HEK293 (cell line): ENCODE data around the gene ZMYND15.

ENCODE experiments used
- CTCF ChIA-PET: fragments of 350-600 bp; formaldehyde crosslinking; extraction: SDS; loops from one replicate; lab custom pipeline; 2021; ENCODE audit warnings: antibody characterized with exemption; lab: Yijun Ruan, JAX
- POLR2A ChIA-PET: fragments of 300-600 bp; formaldehyde crosslinking; extraction: SDS; loops from one replicate; lab custom pipeline; 2020; ENCODE audit warnings: antibody characterized with exemption, inconsistent platforms; lab: Yijun Ruan, JAX
- H3K27ac ChIP-seq: fragments of 200-500 bp; sonication (Bioruptor generic); 2 replicates; pipeline ENCODE4 v1.5.1; 2014; ENCODE audit warnings: low read depth, low read length, control low read depth, inconsistent platforms; ENCODE audit errors: extremely low read depth
- H3K36me3 ChIP-seq, 2 experiments: fragments of 200-500 bp in 1 of 2; sonication (Bioruptor generic) in 1 of 2; 1 replicate in 1 of 2; 2 replicates in 1 of 2; pipeline ENCODE4 v1.5.1; 2014 to 2017; ENCODE audit warnings: inconsistent platforms in 2 of 2, low read length in 2 of 2; ENCODE audit not compliant: control insufficient read depth in 2 of 2, insufficient read depth in 1 of 2
- H3K4me1 ChIP-seq: fragments of 200-500 bp; sonication (Bioruptor generic); 2 replicates; pipeline ENCODE4 v1.5.1; 2014; ENCODE audit warnings: mild to moderate bottlenecking, low read length, inconsistent platforms; ENCODE audit not compliant: control insufficient read depth, insufficient read depth
- H3K4me3 ChIP-seq: 2 replicates; pipeline ENCODE4 v1.5.1; 2011; ENCODE audit warnings: low read depth, mild to moderate bottlenecking, control low read depth, low read length, moderate library complexity
- H3K9me3 ChIP-seq: fragments of 200-500 bp; sonication (Bioruptor generic); 2 replicates; pipeline ENCODE4 v1.5.1; 2014; ENCODE audit warnings: low read depth, low read length, inconsistent platforms; ENCODE audit not compliant: control insufficient read depth, insufficient read depth
- KLF16 ChIP-seq: fragments of 450-650 bp; formaldehyde crosslinking; IDR thresholded peaks from 2 replicates; pipeline ENCODE4 v1.5.1; 2017; ENCODE audit warnings: missing biosample characterization, missing genetic modification characterization
- OSR2 ChIP-seq: fragments of 450-650 bp; formaldehyde crosslinking; IDR thresholded peaks from 2 replicates; pipeline ENCODE4 v1.5.1; 2016; ENCODE audit warnings: missing biosample characterization, missing genetic modification characterization
- RBAK ChIP-seq: fragments of 450-650 bp; formaldehyde crosslinking; IDR thresholded peaks from 2 replicates; pipeline ENCODE4 v1.5.1; 2016; ENCODE audit warnings: missing biosample characterization, missing genetic modification characterization
- SCRT1 ChIP-seq: fragments of 450-650 bp; formaldehyde crosslinking; IDR thresholded peaks from 2 replicates; pipeline ENCODE4 v1.5.1; 2016; ENCODE audit warnings: missing biosample characterization, missing genetic modification characterization, borderline replicate concordance
- ZBTB17 ChIP-seq: fragments of 450-650 bp; formaldehyde crosslinking; IDR thresholded peaks from 2 replicates; pipeline ENCODE4 v1.5.1; 2016; ENCODE audit warnings: missing biosample characterization, missing genetic modification characterization
- ZBTB20 ChIP-seq: fragments of 450-650 bp; formaldehyde crosslinking; IDR thresholded peaks from 2 replicates; pipeline ENCODE4 v1.5.1; 2016; ENCODE audit warnings: missing biosample characterization, missing genetic modification characterization
- ZBTB48 ChIP-seq: fragments of 450-650 bp; formaldehyde crosslinking; IDR thresholded peaks from 2 replicates; pipeline ENCODE4 v1.5.1; 2016; ENCODE audit warnings: missing biosample characterization, missing genetic modification characterization
- ZNF324 ChIP-seq: fragments of 450-650 bp; formaldehyde crosslinking; IDR thresholded peaks from 2 replicates; pipeline ENCODE4 v1.5.1; 2016; ENCODE audit warnings: missing biosample characterization, missing genetic modification characterization
- ZNF335 ChIP-seq: fragments of 450-650 bp; formaldehyde crosslinking; conservative IDR thresholded peaks from 2 replicates; pipeline ENCODE4 v1.5.1; 2016; ENCODE audit warnings: missing biosample characterization, missing genetic modification characterization
- ZNF366 ChIP-seq: fragments of 450-650 bp; formaldehyde crosslinking; conservative IDR thresholded peaks from 2 replicates; pipeline ENCODE4 v1.5.1; 2016; ENCODE audit warnings: missing biosample characterization, missing genetic modification characterization
- ZNF394 ChIP-seq: fragments of 450-650 bp; formaldehyde crosslinking; IDR thresholded peaks from 2 replicates; pipeline ENCODE4 v1.5.1; 2016; ENCODE audit warnings: missing biosample characterization, missing genetic modification characterization, mild to moderate bottlenecking, moderate library complexity, borderline replicate concordance
- ZNF501 ChIP-seq: fragments of 450-650 bp; formaldehyde crosslinking; IDR thresholded peaks from 2 replicates; pipeline ENCODE4 v1.5.1; 2016; ENCODE audit warnings: missing biosample characterization, missing genetic modification characterization
- ZNF544 ChIP-seq: fragments of 450-650 bp; formaldehyde crosslinking; IDR thresholded peaks from 2 replicates; pipeline ENCODE4 v1.5.0; 2017; ENCODE audit warnings: missing biosample characterization, missing genetic modification characterization
- ZNF600 ChIP-seq: fragments of 450-650 bp; formaldehyde crosslinking; IDR thresholded peaks from 2 replicates; pipeline ENCODE4 v1.5.1; 2016; ENCODE audit warnings: missing biosample characterization, missing genetic modification characterization
- ZNF843 ChIP-seq: fragments of 450-650 bp; formaldehyde crosslinking; IDR thresholded peaks from 2 replicates; pipeline ENCODE4 v1.5.1; 2016; ENCODE audit warnings: missing biosample characterization, missing genetic modification characterization
- ZSCAN30 ChIP-seq: fragments of 450-650 bp; IDR thresholded peaks from 2 replicates; pipeline ENCODE4 v1.5.1; 2018; ENCODE audit warnings: missing biosample characterization, mild to moderate bottlenecking, missing genetic modification characterization, moderate library complexity
- TF ChIP-seq, protein P1 (sequence below): fragments of 450-650 bp; formaldehyde crosslinking; IDR thresholded peaks from 2 replicates; pipeline ENCODE4 v1.5.1; 2016; ENCODE audit warnings: missing biosample characterization, missing genetic modification characterization
- TF ChIP-seq, protein P2 (sequence below): fragments of 450-650 bp; formaldehyde crosslinking; IDR thresholded peaks from 2 replicates; pipeline ENCODE4 v1.5.1; 2017; ENCODE audit warnings: missing biosample characterization, missing genetic modification characterization
- TF ChIP-seq, protein P3 (sequence below): fragments of 450-650 bp; formaldehyde crosslinking; IDR thresholded peaks from 2 replicates; pipeline ENCODE4 v1.5.1; 2016; ENCODE audit warnings: missing biosample characterization, missing genetic modification characterization
- TF ChIP-seq, protein P4 (sequence below): fragments of 450-650 bp; formaldehyde crosslinking; IDR thresholded peaks from 2 replicates; pipeline ENCODE4 v1.5.1; 2016; ENCODE audit warnings: missing biosample characterization, missing genetic modification characterization, borderline replicate concordance
- TF ChIP-seq, protein P5 (sequence below): fragments of 450-650 bp; IDR thresholded peaks from 2 replicates; pipeline ENCODE4 v1.5.1; 2018; ENCODE audit warnings: missing biosample characterization, mild to moderate bottlenecking, missing genetic modification characterization
- TF ChIP-seq, protein P6 (sequence below): fragments of 450-650 bp; formaldehyde crosslinking; IDR thresholded peaks from 2 replicates; pipeline ENCODE4 v1.5.1; 2016; ENCODE audit warnings: missing biosample characterization, missing genetic modification characterization

ZMYND15 gene

DNA sequence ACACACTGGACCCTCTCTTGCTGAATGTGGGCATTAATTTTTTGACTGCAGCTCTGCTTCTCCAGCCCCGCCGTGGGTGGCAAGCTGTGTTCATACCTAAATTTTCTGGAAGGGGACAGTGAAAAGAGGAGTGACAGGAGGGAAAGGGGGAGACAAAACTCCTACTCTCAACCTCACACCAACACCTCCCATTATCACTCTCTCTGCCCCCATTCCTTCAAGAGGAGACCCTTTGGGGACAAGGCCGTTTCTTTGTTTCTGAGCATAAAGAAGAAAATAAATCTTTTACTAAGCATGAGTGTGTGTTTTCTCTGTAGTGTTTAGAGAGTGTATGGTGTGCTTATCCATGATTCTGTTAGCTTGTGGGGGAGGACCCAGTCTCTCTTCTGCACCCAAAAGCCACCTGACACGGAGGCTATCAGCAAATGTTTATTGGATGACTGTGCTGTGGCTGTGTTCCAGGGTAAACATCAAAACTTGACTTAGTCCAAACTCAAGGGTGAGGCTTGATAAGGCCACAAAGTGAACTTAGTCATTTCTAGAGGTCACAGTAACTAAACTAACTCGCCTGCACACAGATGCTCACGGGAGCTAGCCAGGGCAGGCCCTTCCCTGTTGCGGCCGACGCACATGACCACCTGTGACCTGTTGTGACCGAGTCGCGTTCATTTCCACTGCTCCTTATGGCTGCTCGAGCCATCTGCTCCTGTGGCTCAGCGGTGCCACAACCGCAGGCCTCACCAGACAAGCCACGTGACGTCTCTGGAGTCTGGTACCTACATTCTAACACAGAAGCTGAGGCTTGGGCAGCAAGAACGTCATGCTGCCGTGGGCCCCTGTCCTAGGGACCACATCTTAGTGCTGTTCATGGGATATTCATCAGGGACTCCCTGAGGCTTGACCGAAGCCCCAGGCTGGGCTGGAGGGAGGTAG lies 18.2 kb upstream of the ZMYND15 start:
- no peak overlapping the region for H3K4me3 ChIP-seq
- POLR2A ChIA-PET: interaction anchor here (0.8 to 1.9 kb wide), 6 partner anchors 9 to 69 kb away, joined by 4 to 10 read pairs (median 6); partner anchors contain the start of genes ARRB2, MED11 and PELP1
- peaks cover 31% of the 10 kb centered on the region for H3K4me1 ChIP-seq
- H3K9me3 ChIP-seq: no peaks in the 10 kb centered on the region
- peak overlapping the region; percentile 63 for H3K27ac ChIP-seq
- peaks cover 4 to 42% of the 10 kb centered on the region in 2 experiments; a peak in 2 of 3 replicates for H3K36me3 ChIP-seq
- CTCF ChIA-PET: interaction anchor here (0.6 to 2.5 kb wide), 4 partner anchors 11 to 182 kb away, joined by 3 to 16 read pairs (median 4); partner anchors contain the start of genes ARRB2, CHRNE and GLTPD2
- TF ChIP-seq, protein P1, sequence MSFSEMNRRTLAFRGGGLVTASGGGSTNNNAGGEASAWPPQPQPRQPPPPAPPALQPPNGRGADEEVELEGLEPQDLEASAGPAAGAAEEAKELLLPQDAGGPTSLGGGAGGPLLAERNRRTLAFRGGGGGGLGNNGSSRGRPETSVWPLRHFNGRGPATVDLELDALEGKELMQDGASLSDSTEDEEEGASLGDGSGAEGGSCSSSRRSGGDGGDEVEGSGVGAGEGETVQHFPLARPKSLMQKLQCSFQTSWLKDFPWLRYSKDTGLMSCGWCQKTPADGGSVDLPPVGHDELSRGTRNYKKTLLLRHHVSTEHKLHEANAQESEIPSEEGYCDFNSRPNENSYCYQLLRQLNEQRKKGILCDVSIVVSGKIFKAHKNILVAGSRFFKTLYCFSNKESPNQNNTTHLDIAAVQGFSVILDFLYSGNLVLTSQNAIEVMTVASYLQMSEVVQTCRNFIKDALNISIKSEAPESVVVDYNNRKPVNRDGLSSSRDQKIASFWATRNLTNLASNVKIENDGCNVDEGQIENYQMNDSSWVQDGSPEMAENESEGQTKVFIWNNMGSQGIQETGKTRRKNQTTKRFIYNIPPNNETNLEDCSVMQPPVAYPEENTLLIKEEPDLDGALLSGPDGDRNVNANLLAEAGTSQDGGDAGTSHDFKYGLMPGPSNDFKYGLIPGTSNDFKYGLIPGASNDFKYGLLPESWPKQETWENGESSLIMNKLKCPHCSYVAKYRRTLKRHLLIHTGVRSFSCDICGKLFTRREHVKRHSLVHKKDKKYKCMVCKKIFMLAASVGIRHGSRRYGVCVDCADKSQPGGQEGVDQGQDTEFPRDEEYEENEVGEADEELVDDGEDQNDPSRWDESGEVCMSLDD (tag by site-specific recombination): 0 out of 2 replicates have a peak, but pooled peaks have one; percentile 19
- TF ChIP-seq OSR2 (peak; percentile 79), ZNF394 (tag by site-specific recombination) (peak; percentile 55; the same call in 1 of the 2 replicates), ZNF843 (tag by site-specific recombination) (peak; percentile 78), ZBTB20 (tag by site-specific recombination) (0 out of 2 replicates have a peak, but pooled peaks have one; percentile 15), KLF16 (tag by site-specific recombination) (0 out of 2 replicates have a peak, but pooled peaks have one; percentile 39), ZSCAN30 (tag by site-specific recombination) (no peak), SCRT1 (tag by site-specific recombination) (peak; percentile 91), ZNF335 (tag by site-specific recombination) (peak; percentile 46), ZBTB17 (tag by site-specific recombination) (peak; percentile 93), ZNF544 (tag by site-specific recombination) (no peak), ZNF501 (tag by site-specific recombination) (peak; percentile 68), ZNF366 (tag by site-specific recombination) (peak; percentile 70), ZNF324 (tag by site-specific recombination) (0 out of 2 replicates have a peak, but pooled peaks have one; percentile 57), ZBTB48 (tag by site-specific recombination) (peak; percentile 84), ZNF600 (peak; percentile 94), RBAK (tag by site-specific recombination) (no peak)
- TF ChIP-seq, protein P2, sequence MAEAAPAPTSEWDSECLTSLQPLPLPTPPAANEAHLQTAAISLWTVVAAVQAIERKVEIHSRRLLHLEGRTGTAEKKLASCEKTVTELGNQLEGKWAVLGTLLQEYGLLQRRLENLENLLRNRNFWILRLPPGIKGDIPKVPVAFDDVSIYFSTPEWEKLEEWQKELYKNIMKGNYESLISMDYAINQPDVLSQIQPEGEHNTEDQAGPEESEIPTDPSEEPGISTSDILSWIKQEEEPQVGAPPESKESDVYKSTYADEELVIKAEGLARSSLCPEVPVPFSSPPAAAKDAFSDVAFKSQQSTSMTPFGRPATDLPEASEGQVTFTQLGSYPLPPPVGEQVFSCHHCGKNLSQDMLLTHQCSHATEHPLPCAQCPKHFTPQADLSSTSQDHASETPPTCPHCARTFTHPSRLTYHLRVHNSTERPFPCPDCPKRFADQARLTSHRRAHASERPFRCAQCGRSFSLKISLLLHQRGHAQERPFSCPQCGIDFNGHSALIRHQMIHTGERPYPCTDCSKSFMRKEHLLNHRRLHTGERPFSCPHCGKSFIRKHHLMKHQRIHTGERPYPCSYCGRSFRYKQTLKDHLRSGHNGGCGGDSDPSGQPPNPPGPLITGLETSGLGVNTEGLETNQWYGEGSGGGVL (tag by site-specific recombination): 0 out of 2 replicates have a peak, but pooled peaks have one; percentile 15
- TF ChIP-seq, protein P3, sequence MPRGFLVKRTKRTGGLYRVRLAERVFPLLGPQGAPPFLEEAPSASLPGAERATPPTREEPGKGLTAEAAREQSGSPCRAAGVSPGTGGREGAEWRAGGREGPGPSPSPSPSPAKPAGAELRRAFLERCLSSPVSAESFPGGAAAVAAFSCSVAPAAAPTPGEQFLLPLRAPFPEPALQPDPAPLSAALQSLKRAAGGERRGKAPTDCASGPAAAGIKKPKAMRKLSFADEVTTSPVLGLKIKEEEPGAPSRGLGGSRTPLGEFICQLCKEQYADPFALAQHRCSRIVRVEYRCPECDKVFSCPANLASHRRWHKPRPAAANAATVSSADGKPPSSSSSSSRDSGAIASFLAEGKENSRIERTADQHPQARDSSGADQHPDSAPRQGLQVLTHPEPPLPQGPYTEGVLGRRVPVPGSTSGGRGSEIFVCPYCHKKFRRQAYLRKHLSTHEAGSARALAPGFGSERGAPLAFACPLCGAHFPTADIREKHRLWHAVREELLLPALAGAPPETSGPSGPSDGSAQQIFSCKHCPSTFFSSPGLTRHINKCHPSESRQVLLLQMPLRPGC (tag by site-specific recombination): 0 out of 2 replicates have a peak, but pooled peaks have one; percentile 51
- TF ChIP-seq, protein P4, sequence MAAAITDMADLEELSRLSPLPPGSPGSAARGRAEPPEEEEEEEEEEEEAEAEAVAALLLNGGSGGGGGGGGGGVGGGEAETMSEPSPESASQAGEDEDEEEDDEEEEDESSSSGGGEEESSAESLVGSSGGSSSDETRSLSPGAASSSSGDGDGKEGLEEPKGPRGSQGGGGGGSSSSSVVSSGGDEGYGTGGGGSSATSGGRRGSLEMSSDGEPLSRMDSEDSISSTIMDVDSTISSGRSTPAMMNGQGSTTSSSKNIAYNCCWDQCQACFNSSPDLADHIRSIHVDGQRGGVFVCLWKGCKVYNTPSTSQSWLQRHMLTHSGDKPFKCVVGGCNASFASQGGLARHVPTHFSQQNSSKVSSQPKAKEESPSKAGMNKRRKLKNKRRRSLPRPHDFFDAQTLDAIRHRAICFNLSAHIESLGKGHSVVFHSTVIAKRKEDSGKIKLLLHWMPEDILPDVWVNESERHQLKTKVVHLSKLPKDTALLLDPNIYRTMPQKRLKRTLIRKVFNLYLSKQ (tag by site-specific recombination): no peak
- TF ChIP-seq, protein P5, sequence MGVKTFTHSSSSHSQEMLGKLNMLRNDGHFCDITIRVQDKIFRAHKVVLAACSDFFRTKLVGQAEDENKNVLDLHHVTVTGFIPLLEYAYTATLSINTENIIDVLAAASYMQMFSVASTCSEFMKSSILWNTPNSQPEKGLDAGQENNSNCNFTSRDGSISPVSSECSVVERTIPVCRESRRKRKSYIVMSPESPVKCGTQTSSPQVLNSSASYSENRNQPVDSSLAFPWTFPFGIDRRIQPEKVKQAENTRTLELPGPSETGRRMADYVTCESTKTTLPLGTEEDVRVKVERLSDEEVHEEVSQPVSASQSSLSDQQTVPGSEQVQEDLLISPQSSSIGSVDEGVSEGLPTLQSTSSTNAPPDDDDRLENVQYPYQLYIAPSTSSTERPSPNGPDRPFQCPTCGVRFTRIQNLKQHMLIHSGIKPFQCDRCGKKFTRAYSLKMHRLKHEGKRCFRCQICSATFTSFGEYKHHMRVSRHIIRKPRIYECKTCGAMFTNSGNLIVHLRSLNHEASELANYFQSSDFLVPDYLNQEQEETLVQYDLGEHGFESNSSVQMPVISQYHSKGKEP (tag by site-specific recombination): peak; percentile 22; the same call in 1 of the 2 replicates
- TF ChIP-seq, protein P6, sequence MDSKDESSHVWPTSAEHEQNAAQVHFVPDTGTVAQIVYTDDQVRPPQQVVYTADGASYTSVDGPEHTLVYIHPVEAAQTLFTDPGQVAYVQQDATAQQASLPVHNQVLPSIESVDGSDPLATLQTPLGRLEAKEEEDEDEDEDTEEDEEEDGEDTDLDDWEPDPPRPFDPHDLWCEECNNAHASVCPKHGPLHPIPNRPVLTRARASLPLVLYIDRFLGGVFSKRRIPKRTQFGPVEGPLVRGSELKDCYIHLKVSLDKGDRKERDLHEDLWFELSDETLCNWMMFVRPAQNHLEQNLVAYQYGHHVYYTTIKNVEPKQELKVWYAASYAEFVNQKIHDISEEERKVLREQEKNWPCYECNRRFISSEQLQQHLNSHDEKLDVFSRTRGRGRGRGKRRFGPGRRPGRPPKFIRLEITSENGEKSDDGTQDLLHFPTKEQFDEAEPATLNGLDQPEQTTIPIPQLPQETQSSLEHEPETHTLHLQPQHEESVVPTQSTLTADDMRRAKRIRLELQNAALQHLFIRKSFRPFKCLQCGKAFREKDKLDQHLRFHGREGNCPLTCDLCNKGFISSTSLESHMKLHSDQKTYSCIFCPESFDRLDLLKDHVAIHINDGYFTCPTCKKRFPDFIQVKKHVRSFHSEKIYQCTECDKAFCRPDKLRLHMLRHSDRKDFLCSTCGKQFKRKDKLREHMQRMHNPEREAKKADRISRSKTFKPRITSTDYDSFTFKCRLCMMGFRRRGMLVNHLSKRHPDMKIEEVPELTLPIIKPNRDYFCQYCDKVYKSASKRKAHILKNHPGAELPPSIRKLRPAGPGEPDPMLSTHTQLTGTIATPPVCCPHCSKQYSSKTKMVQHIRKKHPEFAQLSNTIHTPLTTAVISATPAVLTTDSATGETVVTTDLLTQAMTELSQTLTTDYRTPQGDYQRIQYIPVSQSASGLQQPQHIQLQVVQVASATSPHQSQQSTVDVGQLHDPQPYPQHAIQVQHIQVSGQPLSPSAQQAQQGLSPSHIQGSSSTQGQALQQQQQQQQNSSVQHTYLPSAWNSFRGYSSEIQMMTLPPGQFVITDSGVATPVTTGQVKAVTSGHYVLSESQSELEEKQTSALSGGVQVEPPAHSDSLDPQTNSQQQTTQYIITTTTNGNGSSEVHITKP (tag by site-specific recombination): peak; percentile 81
